HepG2 (cell line): ENCODE data around the gene CNTRL. TPM values are rescaled to one million over a fixed set of nuclear protein-coding genes. Genes with fewer than 3 reads are reported as not detected.
A peak's percentile ranks its signal among the peaks of the same experiment; 100 is the strongest.

Experiments
- ARID2 ChIP-seq: sonication (generic); formaldehyde crosslinking; IDR thresholded peaks from 2 replicates; pipeline ENCODE4 v1.8.1; 2022; ENCODE audit warnings: mild to moderate bottlenecking, missing genetic modification reagents, borderline replicate concordance
- FOXA1 ChIP-seq, 2 experiments: fragments of 450-650 bp in 1 of 2; sonication (generic) in 1 of 2; formaldehyde crosslinking in 1 of 2; IDR thresholded peaks; 2 replicates each; pipeline versions ENCODE4 v1.4.0 to v1.6.1; 2016 to 2020; ENCODE audit warnings: missing genetic modification reagents in 1 of 2
- MAF1 ChIP-seq: sonication (generic); formaldehyde crosslinking; IDR thresholded peaks from 2 replicates; pipeline ENCODE4 v1.5.0; 2020; ENCODE audit warnings: missing genetic modification reagents, borderline replicate concordance
- MED1 ChIP-seq: sonication (generic); formaldehyde crosslinking; IDR thresholded peaks from 2 replicates; pipeline ENCODE4 v1.4.0; 2020; ENCODE audit warnings: missing genetic modification reagents
- MED8 ChIP-seq: sonication (generic); formaldehyde crosslinking; IDR thresholded peaks from 2 replicates; pipeline ENCODE4 v1.8.1; 2023; ENCODE audit warnings: mild to moderate bottlenecking, missing genetic modification reagents; ENCODE audit not compliant: insufficient replicate concordance
- MTA3 ChIP-seq: sonication (generic); formaldehyde crosslinking; IDR thresholded peaks from 2 replicates; pipeline ENCODE4 v1.4.0; 2020; ENCODE audit warnings: missing genetic modification reagents
- MXD4 ChIP-seq: IDR thresholded peaks from 2 replicates; pipeline ENCODE4 v1.6.1; 2016; ENCODE audit warnings: mild to moderate bottlenecking, missing biosample characterization, missing genetic modification reagents
- NCOR1 ChIP-seq: fragments of 200-600 bp; sonication (generic); IDR thresholded peaks from 2 replicates; pipeline ENCODE4 v1.7.0; 2017; ENCODE audit warnings: antibody characterized with exemption, low read length, borderline replicate concordance
- SALL1 ChIP-seq: sonication (generic); formaldehyde crosslinking; IDR thresholded peaks from 2 replicates; pipeline ENCODE4 v1.8.0; 2022; ENCODE audit warnings: mild to moderate bottlenecking, missing genetic modification reagents
- ZFP90 ChIP-seq: sonication (generic); formaldehyde crosslinking; IDR thresholded peaks from 2 replicates; pipeline ENCODE4 v1.8.0; 2022; ENCODE audit warnings: missing genetic modification reagents, mild to moderate bottlenecking, inconsistent platforms, borderline replicate concordance
- ZNF143 ChIP-seq: sonication (generic); formaldehyde crosslinking; IDR thresholded peaks from 2 replicates; pipeline ENCODE4 v1.4.0; 2020; ENCODE audit warnings: missing genetic modification reagents
- ZNF30 ChIP-seq: sonication (generic); formaldehyde crosslinking; IDR thresholded peaks from 2 replicates; pipeline ENCODE4 v1.5.0; 2020; ENCODE audit warnings: mild to moderate bottlenecking, missing genetic modification reagents
- ZNF329 ChIP-seq: sonication (generic); formaldehyde crosslinking; IDR thresholded peaks from 2 replicates; pipeline ENCODE4 v1.9.0; 2021; ENCODE audit warnings: low read depth, mild to moderate bottlenecking, missing genetic modification reagents
- ZNF891 ChIP-seq: sonication (generic); formaldehyde crosslinking; IDR thresholded peaks from 2 replicates; pipeline ENCODE4 v1.5.0; 2020; ENCODE audit warnings: mild to moderate bottlenecking, missing genetic modification reagents
- polyA plus RNA-seq, 8 experiments: library from polyadenylated mRNA; depleted of rRNA in 3 of 8; stranded (reverse) in 7 of 8; unstranded in 1 of 8; fragments of >200 nt; fragmentation: Illumina TruSeq in 4 of 8; extraction: Trizol in 4 of 8; gene quantifications; 2 replicates each; pipeline versions ENCODE4 v1.2.1 to v1.2.3, GENCODE V29; 2011 to 2016; ENCODE audit warnings: low read depth in 4 of 8, missing spikeins in 1 of 8, mixed read lengths in 1 of 8; ENCODE audit not compliant: insufficient read depth in 1 of 8
- total RNA-seq, 5 experiments: library from RNA; depleted of rRNA; stranded (reverse); fragments of >200 nt; fragmentation: Illumina TruSeq; extraction: Trizol; gene quantifications; 2 replicates each; pipeline ENCODE4 v1.2.3, GENCODE V29; 2016; ENCODE audit warnings: low read depth in 1 of 5
- TF ChIP-seq, protein P1 (sequence below): sonication (generic); formaldehyde crosslinking; IDR thresholded peaks from 2 replicates; pipeline ENCODE4 v1.4.0; 2020; ENCODE audit warnings: missing genetic modification reagents
- TF ChIP-seq, protein P2 (sequence below), 2 experiments: sonication (generic) in 1 of 2; formaldehyde crosslinking in 1 of 2; IDR thresholded peaks; 2 replicates each; pipeline versions ENCODE4 v1.4.0 to v1.6.1; 2016 to 2020; ENCODE audit warnings: borderline replicate concordance in 1 of 2, low read depth in 1 of 2, mild to moderate bottlenecking in 1 of 2, missing genetic modification reagents in 1 of 2
- TF ChIP-seq, protein P3 (sequence below): IDR thresholded peaks from 2 replicates; pipeline ENCODE4 v1.6.1; 2016
- TF ChIP-seq, protein P4 (sequence below): IDR thresholded peaks from 2 replicates; pipeline ENCODE4 v1.6.1; 2016; ENCODE audit warnings: mild to moderate bottlenecking
- TF ChIP-seq, protein P5 (sequence below): sonication (generic); formaldehyde crosslinking; IDR thresholded peaks from 2 replicates; pipeline ENCODE4 v1.8.1; 2023; ENCODE audit warnings: mild to moderate bottlenecking, moderate library complexity, missing genetic modification reagents

CNTRL gene
- total and polyA plus RNA-seq, 2 of the 13 experiments (the other 11 are each of a cell fraction or from before 2014, with no cell fraction given): 7.5 to 11.8 TPM

DNA sequence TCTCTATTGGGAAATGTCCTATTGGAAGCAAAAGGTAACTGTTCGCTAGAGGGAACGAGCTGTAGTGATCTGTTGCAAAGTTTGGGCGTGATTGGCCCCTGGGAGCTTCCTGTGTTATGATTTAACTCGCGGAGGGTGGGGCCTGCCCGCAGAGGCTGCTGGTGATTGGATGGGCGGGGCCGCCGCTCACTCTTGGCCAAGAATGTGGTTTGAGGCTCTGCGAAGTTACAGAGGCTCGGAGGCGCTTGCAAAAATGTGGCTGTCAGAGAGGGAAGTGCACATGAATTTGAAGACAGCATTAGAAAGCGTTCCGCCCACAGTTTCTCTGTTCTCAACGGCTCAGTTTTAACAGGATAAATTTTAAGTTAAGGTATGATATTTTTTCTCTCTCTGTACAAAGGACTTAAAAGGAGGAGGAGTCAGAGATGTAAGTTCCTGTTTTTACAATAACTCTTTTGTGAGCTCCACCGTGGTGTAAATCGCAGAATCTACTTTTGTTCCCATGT lies 46.9 kb downstream of the CNTRL start (continued):
- TF ChIP-seq NCOR1 (peak; percentile 21; the same call in 1 of the 2 replicates), ZFP90 (CRISPR knock-in tag) (peak; percentile 35; the same call in 1 of the 2 replicates), SALL1 (peak; percentile 81), ARID2 (no peak), MED1 (CRISPR knock-in tag) (peak; percentile 67), ZNF143 (CRISPR knock-in tag) (peak; percentile 43; the same call in 1 of the 2 replicates), FOXA1 (IDR thresholded peaks at IDR 0.05) (no peak), FOXA1 (CRISPR knock-in tag; IDR thresholded peaks at IDR 0.05) (no peak), MAF1 (CRISPR knock-in tag) (no peak), MED8 (CRISPR knock-in tag) (no peak), MXD4 (peak; percentile 55; the same call in 1 of the 2 replicates), ZNF30 (CRISPR knock-in tag) (no peak), MTA3 (no peak), ZNF329 (CRISPR knock-in tag) (no peak), ZNF891 (CRISPR knock-in tag) (no peak)
- TF ChIP-seq, protein P1, sequence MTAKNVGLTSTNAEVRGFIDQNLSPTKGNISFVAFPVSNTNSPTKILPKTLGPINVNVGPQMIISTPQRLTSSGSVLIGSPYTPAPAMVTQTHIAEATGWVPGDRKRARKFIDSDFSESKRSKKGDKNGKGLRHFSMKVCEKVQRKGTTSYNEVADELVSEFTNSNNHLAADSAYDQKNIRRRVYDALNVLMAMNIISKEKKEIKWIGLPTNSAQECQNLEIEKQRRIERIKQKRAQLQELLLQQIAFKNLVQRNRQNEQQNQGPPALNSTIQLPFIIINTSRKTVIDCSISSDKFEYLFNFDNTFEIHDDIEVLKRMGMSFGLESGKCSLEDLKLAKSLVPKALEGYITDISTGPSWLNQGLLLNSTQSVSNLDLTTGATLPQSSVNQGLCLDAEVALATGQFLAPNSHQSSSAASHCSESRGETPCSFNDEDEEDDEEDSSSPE (CRISPR knock-in tag): peak; percentile 75
- TF ChIP-seq, protein P2, sequence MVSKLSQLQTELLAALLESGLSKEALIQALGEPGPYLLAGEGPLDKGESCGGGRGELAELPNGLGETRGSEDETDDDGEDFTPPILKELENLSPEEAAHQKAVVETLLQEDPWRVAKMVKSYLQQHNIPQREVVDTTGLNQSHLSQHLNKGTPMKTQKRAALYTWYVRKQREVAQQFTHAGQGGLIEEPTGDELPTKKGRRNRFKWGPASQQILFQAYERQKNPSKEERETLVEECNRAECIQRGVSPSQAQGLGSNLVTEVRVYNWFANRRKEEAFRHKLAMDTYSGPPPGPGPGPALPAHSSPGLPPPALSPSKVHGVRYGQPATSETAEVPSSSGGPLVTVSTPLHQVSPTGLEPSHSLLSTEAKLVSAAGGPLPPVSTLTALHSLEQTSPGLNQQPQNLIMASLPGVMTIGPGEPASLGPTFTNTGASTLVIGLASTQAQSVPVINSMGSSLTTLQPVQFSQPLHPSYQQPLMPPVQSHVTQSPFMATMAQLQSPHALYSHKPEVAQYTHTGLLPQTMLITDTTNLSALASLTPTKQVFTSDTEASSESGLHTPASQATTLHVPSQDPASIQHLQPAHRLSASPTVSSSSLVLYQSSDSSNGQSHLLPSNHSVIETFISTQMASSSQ (IDR thresholded peaks at IDR 0.05; ENCODE audit: low read depth): peak; percentile 62; the same call in 1 of the 2 replicates
- TF ChIP-seq, protein P2 (CRISPR knock-in tag; IDR thresholded peaks at IDR 0.05; ENCODE audit: borderline replicate concordance): peak; percentile 65; the same call in 1 of the 2 replicates
- TF ChIP-seq, protein P3, sequence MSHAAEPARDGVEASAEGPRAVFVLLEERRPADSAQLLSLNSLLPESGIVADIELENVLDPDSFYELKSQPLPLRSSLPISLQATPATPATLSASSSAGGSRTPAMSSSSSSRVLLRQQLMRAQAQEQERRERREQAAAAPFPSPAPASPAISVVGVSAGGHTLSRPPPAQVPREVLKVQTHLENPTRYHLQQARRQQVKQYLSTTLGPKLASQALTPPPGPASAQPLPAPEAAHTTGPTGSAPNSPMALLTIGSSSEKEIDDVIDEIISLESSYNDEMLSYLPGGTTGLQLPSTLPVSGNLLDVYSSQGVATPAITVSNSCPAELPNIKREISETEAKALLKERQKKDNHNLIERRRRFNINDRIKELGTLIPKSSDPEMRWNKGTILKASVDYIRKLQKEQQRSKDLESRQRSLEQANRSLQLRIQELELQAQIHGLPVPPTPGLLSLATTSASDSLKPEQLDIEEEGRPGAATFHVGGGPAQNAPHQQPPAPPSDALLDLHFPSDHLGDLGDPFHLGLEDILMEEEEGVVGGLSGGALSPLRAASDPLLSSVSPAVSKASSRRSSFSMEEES: 0 out of 2 replicates have a peak, but pooled peaks have one; percentile 12
- TF ChIP-seq, protein P4, sequence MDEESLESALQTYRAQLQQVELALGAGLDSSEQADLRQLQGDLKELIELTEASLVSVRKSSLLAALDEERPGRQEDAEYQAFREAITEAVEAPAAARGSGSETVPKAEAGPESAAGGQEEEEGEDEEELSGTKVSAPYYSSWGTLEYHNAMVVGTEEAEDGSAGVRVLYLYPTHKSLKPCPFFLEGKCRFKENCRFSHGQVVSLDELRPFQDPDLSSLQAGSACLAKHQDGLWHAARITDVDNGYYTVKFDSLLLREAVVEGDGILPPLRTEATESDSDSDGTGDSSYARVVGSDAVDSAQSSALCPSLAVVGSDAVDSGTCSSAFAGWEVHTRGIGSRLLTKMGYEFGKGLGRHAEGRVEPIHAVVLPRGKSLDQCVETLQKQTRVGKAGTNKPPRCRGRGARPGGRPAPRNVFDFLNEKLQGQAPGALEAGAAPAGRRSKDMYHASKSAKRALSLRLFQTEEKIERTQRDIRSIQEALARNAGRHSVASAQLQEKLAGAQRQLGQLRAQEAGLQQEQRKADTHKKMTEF (CRISPR knock-in tag): peak; percentile 69
- TF ChIP-seq, protein P5, sequence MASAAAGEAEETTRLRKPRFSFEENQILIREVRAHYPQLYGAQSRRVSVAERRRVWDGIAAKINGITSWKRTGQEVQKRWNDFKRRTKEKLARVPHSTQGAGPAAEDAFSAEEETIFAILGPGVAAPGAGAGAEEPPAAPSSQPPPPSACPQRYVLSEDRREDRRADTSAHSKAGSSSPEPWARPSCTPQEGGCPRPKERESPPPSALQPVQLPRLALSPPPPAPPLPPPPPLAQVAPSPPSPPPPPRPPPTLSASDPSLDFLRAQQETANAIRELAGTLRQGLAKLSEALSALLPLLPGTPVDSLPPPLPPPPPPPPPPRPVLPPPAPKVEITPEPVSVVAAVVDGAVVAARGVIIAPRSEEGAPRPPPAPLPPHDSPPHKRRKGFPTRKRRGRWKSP (CRISPR knock-in tag): 0 out of 2 replicates have a peak, but pooled peaks have one; percentile 29
